Posterior cingulate gyrus (tissue), 11 donors: ENCODE data around the gene P2RX4.
A peak's percentile ranks its signal among the peaks of the same experiment; 100 is the strongest.
"Not testable (repeated sequence)": the region's sequence is repeated elsewhere in the genome, so short reads cannot be mapped to it uniquely, and the experiment has no call there.

ENCODE experiments used
- DNase-seq, 10 donors: peaks; one replicate each; pipeline versions ENCODE4 v3.0.0 to v3.0.0-alpha.2; 2020 to 2021; ENCODE audit warnings: mixed read lengths in 3 of 10
- intact Hi-C: fragments of 100-400 bp; cut with DNase I; formaldehyde crosslinking; loops from one replicate; pipeline ENCODE4 v1.15.1; 2023

Gene P2RX4

GRCh38 chr12:121263206-121263935 lies 53.4 kb downstream of the P2RX4 start:
- intact Hi-C loops = no loop called here
- peak in 3 of 10 donors; percentile 21 to 62 (median 61) for DNase-seq

- DNase-seq = peak in 3 of 10 donors; percentile 39 to 45 (median 42)
- intact Hi-C loops = no loop called here
Observed at GRCh38 chr12:121264135-121264534, 54.2 kb downstream of the P2RX4 start.

GRCh38 chr12:121264951-121265515 lies 55.1 kb downstream of the P2RX4 start:
- intact Hi-C loops = no loop called here
- peak in 2 of 10 donors; percentile 16 to 19 for DNase-seq

GRCh38 chr12:121267822-121268221 lies 57.9 kb downstream of the P2RX4 start:
- DNase-seq = no peak
- intact Hi-C loops = no loop called here

- intact Hi-C loops = no loop called here
- peak in 3 of 10 donors; percentile 40 to 72 (median 64) for DNase-seq
Observed at GRCh38 chr12:121273364-121273896, 63.5 kb downstream of the P2RX4 start.

DNA sequence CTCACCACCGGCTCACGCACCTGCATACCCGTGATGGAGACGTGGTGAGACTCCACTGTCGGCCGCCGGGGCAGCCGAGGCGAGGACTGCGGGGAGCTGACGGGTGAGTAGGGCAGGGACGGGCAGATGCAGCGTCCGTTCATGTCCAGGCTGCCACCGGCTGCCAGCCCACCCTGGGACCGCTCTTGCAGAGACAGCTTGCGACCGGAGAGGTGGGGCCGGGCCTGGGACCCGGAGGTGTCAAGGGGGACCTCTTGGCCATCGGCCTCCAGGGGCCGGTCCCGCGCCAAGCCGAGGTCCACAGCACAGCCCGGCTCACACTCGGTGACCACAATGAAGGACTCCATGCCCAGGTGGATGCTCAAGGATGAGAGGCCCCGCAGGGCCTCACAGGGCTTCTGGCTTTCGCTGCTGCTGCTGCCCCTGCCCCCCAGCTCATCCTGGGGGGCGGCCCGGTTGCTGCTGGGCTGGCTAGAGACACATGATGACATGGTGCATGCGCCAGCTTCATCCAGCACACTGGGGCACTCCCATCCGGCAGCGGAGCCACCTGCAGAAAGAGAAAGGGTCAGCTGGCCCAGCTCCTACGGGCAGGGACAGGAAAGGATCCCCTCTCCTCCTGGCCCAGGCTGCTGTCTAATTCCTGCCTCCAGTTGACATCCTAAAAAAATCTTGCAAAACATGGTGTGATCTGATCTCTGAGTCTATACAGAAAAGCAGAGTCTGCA lies 64.3 kb downstream of the P2RX4 start:
- peak in 3 of 10 donors; percentile 66 to 78 (median 77) for DNase-seq
- intact Hi-C loops = no loop called here

DNA sequence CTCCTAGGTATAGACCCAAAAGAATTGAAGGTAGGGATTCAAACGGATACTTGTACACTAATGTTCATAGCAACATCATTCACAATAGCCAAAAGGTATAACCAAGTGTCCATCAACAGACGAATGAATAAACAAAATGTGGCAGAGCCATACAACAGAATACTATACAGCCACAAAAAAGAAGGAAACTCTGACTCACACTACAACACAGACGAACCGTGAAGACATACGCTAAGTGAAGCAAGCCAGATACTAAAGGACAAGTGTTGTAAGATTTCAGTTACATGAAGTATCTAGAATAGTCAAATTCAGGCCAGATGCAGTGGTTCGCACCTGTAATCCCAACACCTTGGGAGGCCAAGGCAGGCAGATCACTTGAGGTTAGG lies 67.4 kb downstream of the P2RX4 start:
- DNase-seq = no peak
- intact Hi-C loops = no loop called here

DNA sequence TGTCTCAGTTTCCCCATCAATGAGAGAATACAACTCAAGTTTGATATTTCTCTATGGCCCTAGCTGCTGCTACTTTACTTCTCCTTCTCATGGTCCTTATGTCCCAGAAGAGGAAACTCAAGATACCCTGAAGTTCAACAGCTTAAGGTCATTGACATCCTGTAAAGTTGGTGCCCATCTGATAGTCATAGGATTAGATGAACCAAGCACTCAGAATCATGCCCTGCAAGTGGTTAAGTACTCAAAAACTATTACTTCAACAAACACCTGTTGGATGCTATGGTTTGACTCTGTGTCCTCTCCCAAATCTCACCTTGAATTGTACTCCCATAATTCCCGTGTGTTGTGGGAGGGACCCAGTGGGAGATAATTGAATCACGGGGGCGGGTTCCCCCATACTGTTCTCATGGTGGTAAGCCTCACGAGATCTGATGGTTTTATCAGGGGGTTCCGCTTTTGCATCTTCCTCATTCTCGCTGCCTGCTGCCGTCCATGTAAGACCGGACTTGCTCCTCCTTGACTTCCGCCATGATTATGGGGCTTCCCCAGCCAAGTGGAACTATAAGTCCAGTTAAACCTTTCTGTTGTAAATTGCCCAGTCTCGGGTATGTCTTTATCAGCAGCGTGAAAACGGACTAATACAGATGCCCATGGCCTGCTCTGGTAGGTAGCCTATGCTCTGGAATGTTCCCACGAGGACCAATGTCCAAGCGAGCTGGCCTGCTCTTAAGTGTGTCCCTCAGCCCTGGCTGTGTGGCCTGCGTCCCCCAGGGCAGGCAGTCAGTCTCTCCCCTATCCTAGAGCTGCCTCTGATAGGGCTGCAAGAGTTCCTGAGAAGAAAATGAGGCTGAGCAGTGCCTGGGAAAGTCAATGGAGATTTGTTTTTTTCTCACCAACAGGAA lies 68.5 kb downstream of the P2RX4 start:
- DNase-seq = peak in 2 of 10 donors; percentile 9 to 30

DNA sequence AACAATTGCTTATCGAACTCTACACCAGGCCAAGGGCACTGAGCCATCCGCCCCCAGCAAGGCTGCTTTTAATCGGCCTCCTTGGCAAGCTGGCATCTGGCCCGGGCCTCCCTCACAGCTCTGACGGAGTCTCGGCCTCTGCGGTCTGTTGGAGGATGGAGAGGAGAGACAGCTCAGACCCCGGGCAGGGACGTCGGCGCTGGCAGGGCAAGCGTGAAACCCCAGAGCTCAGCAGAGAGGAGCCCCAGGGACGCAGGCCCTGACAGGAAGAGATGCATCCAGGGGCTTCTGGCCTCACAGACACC lies 69.1 kb downstream of the P2RX4 start:
- DNase-seq = peak in 6 of 10 donors; percentile 24 to 88 (median 59)
- intact Hi-C loops = no loop called here

More for the DNA sequence above, 68.5 kb downstream of the P2RX4 start:
- intact Hi-C loops = no loop called here

DNA sequence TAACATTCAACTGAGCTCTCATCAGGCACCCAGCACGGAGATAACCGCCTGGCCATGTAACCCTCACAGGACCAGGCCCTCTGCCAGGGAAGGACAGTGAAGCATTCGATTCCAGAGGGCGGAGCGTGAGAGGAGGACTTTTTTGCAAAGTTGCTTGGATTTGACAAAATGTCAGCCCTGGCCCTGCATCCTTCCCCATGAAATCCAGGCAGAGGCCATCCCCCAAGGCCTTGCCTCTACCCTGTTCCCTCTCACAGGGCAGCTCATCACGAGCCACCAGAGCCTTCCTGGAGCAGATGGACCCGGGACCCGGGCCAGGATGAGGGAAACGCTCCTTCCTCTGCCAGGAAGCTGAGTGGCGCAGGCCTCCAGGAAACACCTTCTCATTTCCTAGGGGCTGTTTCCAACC lies 69.6 kb downstream of the P2RX4 start:
- DNase-seq = peak in 8 of 10 donors; percentile 27 to 85 (median 44)

DNA sequence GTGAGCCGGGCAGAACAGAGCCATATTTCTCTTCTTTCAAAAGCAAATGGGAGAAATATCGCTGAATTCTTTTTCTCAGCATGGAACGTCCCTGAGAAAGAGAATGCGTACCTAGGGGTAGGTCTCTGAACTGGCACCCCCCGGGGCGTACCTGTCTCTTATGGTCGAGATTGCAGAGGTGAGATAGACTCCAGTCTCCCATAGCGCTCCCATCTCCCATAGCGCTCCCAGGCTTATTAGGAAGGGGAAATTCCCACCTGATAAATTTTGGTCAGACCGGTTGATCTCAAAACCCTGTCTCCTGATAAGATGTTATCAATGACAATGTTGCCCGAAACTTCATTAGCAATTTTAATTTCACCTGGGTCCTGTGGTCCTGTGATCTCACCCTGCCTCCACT lies 70.6 kb downstream of the P2RX4 start:
- DNase-seq = peak in 1 of 10 donors; percentile 38
- intact Hi-C loops = not testable (repeated sequence)

More for the DNA sequence above, 69.6 kb downstream of the P2RX4 start:
- intact Hi-C loops = no loop called here

DNA sequence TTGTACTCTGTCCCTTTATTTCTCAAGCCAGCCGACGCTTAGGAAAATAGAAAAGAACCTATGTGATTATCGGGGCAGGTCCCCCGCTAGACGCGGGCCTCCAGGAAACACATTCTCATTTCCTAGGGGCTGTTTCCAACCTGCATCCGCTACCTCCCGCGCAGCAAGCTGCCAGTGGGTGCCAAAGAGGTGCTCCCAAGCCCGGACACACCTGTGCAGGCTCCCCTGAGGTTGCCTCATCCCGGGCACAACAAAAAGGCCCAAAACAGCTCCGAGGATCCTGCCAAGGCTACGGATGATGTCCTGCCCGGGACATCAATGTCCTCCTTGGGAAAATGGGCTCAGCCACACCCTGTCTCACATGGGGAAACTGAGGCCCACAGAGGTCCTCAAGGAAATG lies 71.2 kb downstream of the P2RX4 start:
- peak in 2 of 10 donors; percentile 39 to 75 for DNase-seq

GRCh38 chr12:121282072-121282742 lies 72.3 kb downstream of the P2RX4 start:
- intact Hi-C loops = no loop called here
- DNase-seq = peak in 2 of 10 donors; percentile 15 to 41

More for the DNA sequence above, 71.2 kb downstream of the P2RX4 start:
- intact Hi-C loops = not testable (repeated sequence)

DNA sequence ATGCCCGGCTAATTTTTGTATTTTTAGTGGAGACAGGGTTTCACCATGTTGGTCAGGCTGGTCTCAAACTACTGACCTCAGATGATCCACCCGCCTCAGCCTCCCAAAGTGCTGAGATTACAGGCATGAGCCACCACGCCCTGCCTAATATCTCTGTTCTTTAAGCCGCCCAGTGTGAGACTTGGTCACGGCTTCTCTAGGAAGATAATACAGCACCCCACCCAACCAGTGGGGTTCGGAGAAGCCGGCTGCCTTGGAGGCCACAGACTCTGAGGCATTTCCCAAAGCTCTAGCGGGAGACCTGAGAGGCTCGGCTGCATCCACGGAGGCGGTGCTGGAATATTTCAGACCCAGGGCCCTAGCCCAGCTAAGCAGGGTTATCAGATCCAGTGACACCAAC lies 73.0 kb downstream of the P2RX4 start:
- DNase-seq = peak in 2 of 10 donors; percentile 21 to 78
- intact Hi-C loops = not testable (repeated sequence)

DNA sequence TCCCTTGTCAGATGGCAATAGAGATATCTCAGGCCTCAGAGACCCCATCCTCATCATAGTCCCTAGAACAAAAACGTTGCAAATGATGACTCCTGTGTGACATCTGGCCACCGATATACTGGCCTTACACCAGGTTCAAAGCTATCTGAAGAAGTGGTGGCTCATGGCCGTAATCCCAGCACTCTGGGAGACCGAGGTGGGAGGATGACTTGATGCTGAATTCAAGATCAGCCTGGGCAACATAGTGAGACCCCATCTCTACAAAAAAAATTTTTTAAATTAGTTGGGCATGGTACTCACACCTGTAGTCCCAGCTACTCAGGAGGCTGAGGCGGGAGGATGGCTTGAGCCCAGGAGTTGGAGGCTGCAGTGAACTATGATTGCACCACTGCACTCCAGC lies 73.5 kb downstream of the P2RX4 start:
- DNase-seq = peak in 2 of 10 donors; percentile 8 to 39
- intact Hi-C loops = no loop called here
